Measurements from ENCODE around the gene FANK1.
"Not testable (repeated sequence)": the region's sequence is repeated elsewhere in the genome, so short reads cannot be mapped to it uniquely, and the experiment has no call there.

Gene FANK1

GRCh38 chr10:125896088-125896934 lies at the start of gene FANK1:
TSS of gene FANK1 (plus strand) at chr10:125896564. CDS start at chr10:125896643, 79 bp downstream.
- FAIRE-seq = not testable (repeated sequence)
- DNase-seq (ENCODE audit: insufficient read length, low spot score) = peak; percentile 33

DNA sequence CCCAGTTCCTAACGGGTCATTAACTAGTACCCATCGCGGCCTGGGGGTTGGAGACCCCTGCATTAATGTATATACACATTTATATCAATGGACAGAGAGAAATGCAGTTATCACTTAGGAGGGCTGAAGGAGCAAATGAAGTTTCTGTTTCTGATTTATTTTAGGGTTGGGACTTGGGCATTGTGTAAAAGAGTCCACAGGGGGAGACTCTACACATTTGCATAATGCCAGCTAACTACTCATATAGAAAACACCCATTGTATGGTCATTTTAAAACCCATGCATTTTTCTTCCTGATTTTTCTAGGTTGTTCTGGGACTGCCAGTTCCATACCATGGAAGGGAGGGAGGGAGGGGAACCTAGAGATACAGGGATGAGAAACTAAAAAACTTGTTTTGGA lies 49.5 kb upstream of the FANK1 start:
- no peak for TF ChIP-seq CTCF (IDR thresholded peaks at IDR 0.05; ENCODE audit: insufficient read depth, missing control alignments)
- FAIRE-seq = no peak
- no peak for DNase-seq (ENCODE audit: insufficient read length, low spot score)

GRCh38 chr10:125848371-125848770 lies 48.0 kb upstream of the FANK1 start:
- DNase-seq (ENCODE audit: insufficient read length, low spot score) (no peak), FAIRE-seq (no peak)
- no peak for TF ChIP-seq CTCF (IDR thresholded peaks at IDR 0.05; ENCODE audit: insufficient read depth, missing control alignments)

DNA sequence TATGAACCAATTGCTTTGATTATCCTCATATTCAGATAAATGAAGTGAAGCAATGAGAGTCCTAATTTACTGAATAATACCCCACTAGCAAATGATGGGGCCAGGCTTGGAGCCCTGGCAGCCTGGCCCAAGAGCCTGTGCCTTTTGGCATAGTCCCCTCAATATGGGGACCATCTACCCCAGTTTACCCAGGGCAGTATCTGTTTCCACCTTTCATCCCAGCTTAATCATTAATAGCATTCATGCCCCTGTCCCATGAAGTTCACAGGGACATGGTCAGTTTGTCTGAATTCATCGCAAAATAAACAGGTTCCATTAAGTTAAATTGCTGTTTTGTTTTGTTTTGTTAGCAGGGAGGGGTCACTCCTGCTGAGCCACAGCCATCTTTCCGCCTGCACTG lies 47.5 kb upstream of the FANK1 start:
- no peak for DNase-seq (ENCODE audit: insufficient read length, low spot score)

GRCh38 chr10:125849448-125849847 lies 46.9 kb upstream of the FANK1 start:
- FAIRE-seq (no peak), DNase-seq (ENCODE audit: insufficient read length, low spot score) (no peak)
- no peak for TF ChIP-seq CTCF (IDR thresholded peaks at IDR 0.05; ENCODE audit: insufficient read depth, missing control alignments)

More for the DNA sequence above, 47.5 kb upstream of the FANK1 start:
- no peak for TF ChIP-seq CTCF (IDR thresholded peaks at IDR 0.05; ENCODE audit: insufficient read depth, missing control alignments)
- FAIRE-seq = no peak

DNA sequence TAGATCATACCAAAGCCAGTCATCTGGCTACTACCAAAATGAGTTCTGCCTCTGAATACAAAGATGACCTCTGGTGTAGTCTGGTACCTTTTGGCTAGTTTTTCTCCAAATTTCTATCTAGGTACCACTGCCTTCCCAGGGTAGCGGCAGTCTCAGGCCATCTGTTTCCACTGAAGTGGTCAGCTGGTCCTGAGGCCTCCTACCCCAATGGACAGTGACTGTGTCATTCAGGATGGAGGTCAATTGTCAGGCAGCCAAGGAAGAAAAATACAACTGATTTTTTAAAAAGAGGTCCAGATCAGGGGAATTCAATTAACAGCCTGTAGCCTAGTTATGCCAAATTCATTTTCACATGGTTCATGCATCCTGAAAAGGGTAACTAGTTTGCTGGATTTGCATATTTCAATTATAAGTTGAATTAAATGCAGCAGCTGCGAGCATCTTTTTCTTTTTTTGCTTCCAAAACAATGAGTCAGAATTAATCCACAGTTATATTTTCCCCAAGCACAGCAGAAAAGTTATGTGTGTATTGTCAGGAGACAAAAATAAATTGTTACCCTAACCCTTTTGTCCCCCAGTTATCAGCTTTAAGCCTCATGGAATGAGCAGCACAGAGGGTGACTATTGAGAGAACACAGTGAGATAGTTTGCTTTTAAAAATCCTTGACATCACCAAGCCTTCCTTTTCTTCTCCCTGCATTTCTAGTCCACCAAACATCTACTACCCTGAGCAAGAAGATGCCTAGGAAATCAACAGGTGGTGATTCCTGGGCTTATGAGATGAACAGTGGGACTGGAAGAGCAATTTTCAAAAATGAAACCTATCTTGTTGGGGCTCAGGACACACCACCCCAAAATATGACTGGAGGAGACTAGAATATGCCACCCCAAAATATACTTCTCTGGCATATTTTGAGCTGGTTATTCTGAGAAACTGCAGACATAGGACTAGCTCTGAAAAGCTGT lies 45.3 kb upstream of the FANK1 start:
- DNase-seq (ENCODE audit: insufficient read length, low spot score) = no peak
- no peak for FAIRE-seq
- TF ChIP-seq CTCF (IDR thresholded peaks at IDR 0.05; ENCODE audit: insufficient read depth, missing control alignments) = no peak

- no peak for FAIRE-seq
- no peak for DNase-seq (ENCODE audit: insufficient read length, low spot score)
- no peak for TF ChIP-seq CTCF (IDR thresholded peaks at IDR 0.05; ENCODE audit: insufficient read depth, missing control alignments)
These were observed 43.9 kb upstream of the FANK1 start for GRCh38 chr10:125852487-125852886.
